GM23338 (cell line): ENCODE data around the gene GGT6. TPM values are rescaled to one million over a fixed set of nuclear protein-coding genes. Genes with fewer than 3 reads are reported as not detected.

ENCODE experiments used
- ATAC-seq: fragments of 200-7000 bp; cut with Tn5 transposase; 3 replicates; pipeline ENCODE4 v1.9.1; 2020
- DNase-seq: peaks from one replicate; pipeline ENCODE4 v3.0.0-alpha.2; 2015; ENCODE audit warnings: low spot score
- H2AFZ ChIP-seq: fragments of 200-600 bp; sonication (generic); 2 replicates; pipeline ENCODE4 v1.8.0; 2016; ENCODE audit warnings: antibody characterized with exemption, mild to moderate bottlenecking, moderate library complexity
- H3F3A ChIP-seq: fragments of 200-600 bp; sonication (generic); replicated peaks from 2 replicates; pipeline ENCODE4 v1.8.0; 2017; ENCODE audit warnings: antibody characterized with exemption, mixed run types, low read depth
- H3K27ac ChIP-seq: fragments of 200-600 bp; sonication (generic); 2 replicates; pipeline ENCODE4 v1.6.1; 2016; ENCODE audit warnings: low read depth
- H3K27me3 ChIP-seq: fragments of 200-600 bp; sonication (generic); 2 replicates; pipeline ENCODE4 v1.8.0; 2016; ENCODE audit warnings: mild to moderate bottlenecking, mixed run types, moderate library complexity; ENCODE audit not compliant: insufficient read depth
- H3K36me3 ChIP-seq: fragments of 200-600 bp; sonication (generic); 2 replicates; pipeline ENCODE4 v1.8.0; 2016; ENCODE audit warnings: mild to moderate bottlenecking; ENCODE audit not compliant: insufficient read depth
- H3K4me1 ChIP-seq: fragments of 200-600 bp; sonication (generic); 2 replicates; pipeline ENCODE4 v1.8.0; 2016; ENCODE audit warnings: mild to moderate bottlenecking, moderate library complexity; ENCODE audit not compliant: insufficient read depth
- H3K4me2 ChIP-seq: fragments of 200-600 bp; sonication (generic); 2 replicates; pipeline ENCODE4 v1.7.1; 2017; ENCODE audit warnings: mixed run types
- H3K4me3 ChIP-seq: fragments of 200-600 bp; sonication (generic); 2 replicates; pipeline ENCODE4 v1.6.1; 2016; ENCODE audit warnings: mixed run types
- H3K79me2 ChIP-seq: fragments of 200-600 bp; sonication (generic); replicated peaks from 2 replicates; pipeline ENCODE4 v1.8.0; 2017; ENCODE audit warnings: mild to moderate bottlenecking; ENCODE audit not compliant: insufficient read depth
- H3K9me2 ChIP-seq: fragments of 200-600 bp; sonication (generic); 2 replicates; pipeline ENCODE4 v1.8.0; 2017; ENCODE audit not compliant: insufficient read depth
- H4K20me1 ChIP-seq: fragments of 200-600 bp; sonication (generic); replicated peaks from 2 replicates; pipeline ENCODE4 v1.8.0; 2017; ENCODE audit warnings: mild to moderate bottlenecking; ENCODE audit not compliant: insufficient read depth
- H3K27ac Mint-ChIP-seq: 2 replicates; pipeline ENCODE4 v1.8.0; 2020; ENCODE audit warnings: inconsistent platforms, mild to moderate bottlenecking, moderate library complexity, mixed read lengths
- H3K27me3 Mint-ChIP-seq: 3 replicates; pipeline ENCODE4 v1.8.0; 2022; ENCODE audit warnings: low read depth, mild to moderate bottlenecking, moderate library complexity, mixed read lengths, inconsistent platforms; ENCODE audit not compliant: insufficient read depth, poor library complexity
- H3K36me3 Mint-ChIP-seq: 3 replicates; pipeline ENCODE4 v1.8.0; 2021; ENCODE audit warnings: low read depth, mild to moderate bottlenecking, inconsistent platforms, moderate library complexity, mixed read lengths
- H3K4me1 Mint-ChIP-seq: 3 replicates; pipeline ENCODE4 v1.8.0; 2020; ENCODE audit warnings: mild to moderate bottlenecking, inconsistent platforms, mixed read lengths
- H3K4me3 Mint-ChIP-seq: 3 replicates; pipeline ENCODE4 v1.8.0; 2021; ENCODE audit warnings: moderate library complexity, mild to moderate bottlenecking, inconsistent platforms, mixed read lengths
- H3K9me3 Mint-ChIP-seq: 3 replicates; pipeline ENCODE4 v1.8.0; 2020; ENCODE audit warnings: moderate library complexity, mild to moderate bottlenecking, inconsistent platforms, mixed read lengths
- CREB1 ChIP-seq: fragments of 250-450 bp; sonication (Bioruptor Pico); IDR thresholded peaks from 2 replicates; pipeline ENCODE4 v1.5.0; 2020; ENCODE audit warnings: low read depth, mild to moderate bottlenecking, moderate library complexity
- EZH2phosphoT487 ChIP-seq: fragments of 200-600 bp; sonication (generic); IDR thresholded peaks from one replicate; pipeline ENCODE4 v1.8.1; 2018; ENCODE audit warnings: antibody characterized with exemption; ENCODE audit not compliant: unreplicated experiment
- JUNB ChIP-seq: IDR thresholded peaks from one replicate; pipeline ENCODE4 v1.6.1; 2016; ENCODE audit warnings: antibody characterized with exemption; ENCODE audit not compliant: unreplicated experiment
- POLR2AphosphoS5 ChIP-seq: IDR thresholded peaks from 2 replicates; pipeline ENCODE4 v1.6.1; 2016; ENCODE audit warnings: antibody characterized with exemption, low read depth
- STAT1 ChIP-seq: IDR thresholded peaks from one replicate; pipeline ENCODE4 v1.6.1; 2016; ENCODE audit warnings: antibody characterized with exemption; ENCODE audit not compliant: unreplicated experiment
- ZNF114 ChIP-seq: fragments of 250-450 bp; sonication (Bioruptor Pico); IDR thresholded peaks from 2 replicates; pipeline ENCODE4 v1.5.0; 2020; ENCODE audit warnings: mild to moderate bottlenecking, moderate library complexity
- ZNF331 ChIP-seq: fragments of 250-450 bp; sonication (Bioruptor Pico); IDR thresholded peaks from 2 replicates; pipeline ENCODE4 v1.5.0; 2020; ENCODE audit warnings: low read depth, mild to moderate bottlenecking, moderate library complexity
- polyA plus RNA-seq: library from polyadenylated mRNA; unstranded; fragments of >200 nt; fragmentation: Nextera tagmentation; extraction: Ambion mirVana; gene quantifications from 2 replicates; pipeline ENCODE4 v1.2.1, GENCODE V29; 2016
- total RNA-seq: library from RNA; depleted of rRNA; stranded (reverse); fragments of >200 nt; shearing (Covaris generic); gene quantifications from 2 replicates; pipeline ENCODE4 v1.2.3, GENCODE V29; 2014
- TF ChIP-seq, protein P1 (sequence below): fragments of 250-450 bp; sonication (Bioruptor Pico); IDR thresholded peaks from 2 replicates; pipeline ENCODE4 v1.5.0; 2020; ENCODE audit warnings: mild to moderate bottlenecking, moderate library complexity
- TF ChIP-seq, protein P2 (sequence below), 2 experiments: fragments of 200-600 bp in 1 of 2; sonication (generic) in 1 of 2; conservative IDR thresholded peaks; 2 replicates each; pipeline versions ENCODE4 v1.5.1 to v1.6.1; 2016 to 2017; ENCODE audit warnings: antibody characterized with exemption in 2 of 2, low read depth in 2 of 2, mild to moderate bottlenecking in 2 of 2, moderate library complexity in 1 of 2
- TF ChIP-seq, protein P3 (sequence below): IDR thresholded peaks from one replicate; pipeline ENCODE4 v1.6.1; 2018; ENCODE audit warnings: antibody characterized with exemption; ENCODE audit not compliant: unreplicated experiment

Gene GGT6
- total and polyA plus RNA-seq, 2 experiments from 2014 or later, result 0.24 TPM; not detected in 1

- TF ChIP-seq, protein P1, sequence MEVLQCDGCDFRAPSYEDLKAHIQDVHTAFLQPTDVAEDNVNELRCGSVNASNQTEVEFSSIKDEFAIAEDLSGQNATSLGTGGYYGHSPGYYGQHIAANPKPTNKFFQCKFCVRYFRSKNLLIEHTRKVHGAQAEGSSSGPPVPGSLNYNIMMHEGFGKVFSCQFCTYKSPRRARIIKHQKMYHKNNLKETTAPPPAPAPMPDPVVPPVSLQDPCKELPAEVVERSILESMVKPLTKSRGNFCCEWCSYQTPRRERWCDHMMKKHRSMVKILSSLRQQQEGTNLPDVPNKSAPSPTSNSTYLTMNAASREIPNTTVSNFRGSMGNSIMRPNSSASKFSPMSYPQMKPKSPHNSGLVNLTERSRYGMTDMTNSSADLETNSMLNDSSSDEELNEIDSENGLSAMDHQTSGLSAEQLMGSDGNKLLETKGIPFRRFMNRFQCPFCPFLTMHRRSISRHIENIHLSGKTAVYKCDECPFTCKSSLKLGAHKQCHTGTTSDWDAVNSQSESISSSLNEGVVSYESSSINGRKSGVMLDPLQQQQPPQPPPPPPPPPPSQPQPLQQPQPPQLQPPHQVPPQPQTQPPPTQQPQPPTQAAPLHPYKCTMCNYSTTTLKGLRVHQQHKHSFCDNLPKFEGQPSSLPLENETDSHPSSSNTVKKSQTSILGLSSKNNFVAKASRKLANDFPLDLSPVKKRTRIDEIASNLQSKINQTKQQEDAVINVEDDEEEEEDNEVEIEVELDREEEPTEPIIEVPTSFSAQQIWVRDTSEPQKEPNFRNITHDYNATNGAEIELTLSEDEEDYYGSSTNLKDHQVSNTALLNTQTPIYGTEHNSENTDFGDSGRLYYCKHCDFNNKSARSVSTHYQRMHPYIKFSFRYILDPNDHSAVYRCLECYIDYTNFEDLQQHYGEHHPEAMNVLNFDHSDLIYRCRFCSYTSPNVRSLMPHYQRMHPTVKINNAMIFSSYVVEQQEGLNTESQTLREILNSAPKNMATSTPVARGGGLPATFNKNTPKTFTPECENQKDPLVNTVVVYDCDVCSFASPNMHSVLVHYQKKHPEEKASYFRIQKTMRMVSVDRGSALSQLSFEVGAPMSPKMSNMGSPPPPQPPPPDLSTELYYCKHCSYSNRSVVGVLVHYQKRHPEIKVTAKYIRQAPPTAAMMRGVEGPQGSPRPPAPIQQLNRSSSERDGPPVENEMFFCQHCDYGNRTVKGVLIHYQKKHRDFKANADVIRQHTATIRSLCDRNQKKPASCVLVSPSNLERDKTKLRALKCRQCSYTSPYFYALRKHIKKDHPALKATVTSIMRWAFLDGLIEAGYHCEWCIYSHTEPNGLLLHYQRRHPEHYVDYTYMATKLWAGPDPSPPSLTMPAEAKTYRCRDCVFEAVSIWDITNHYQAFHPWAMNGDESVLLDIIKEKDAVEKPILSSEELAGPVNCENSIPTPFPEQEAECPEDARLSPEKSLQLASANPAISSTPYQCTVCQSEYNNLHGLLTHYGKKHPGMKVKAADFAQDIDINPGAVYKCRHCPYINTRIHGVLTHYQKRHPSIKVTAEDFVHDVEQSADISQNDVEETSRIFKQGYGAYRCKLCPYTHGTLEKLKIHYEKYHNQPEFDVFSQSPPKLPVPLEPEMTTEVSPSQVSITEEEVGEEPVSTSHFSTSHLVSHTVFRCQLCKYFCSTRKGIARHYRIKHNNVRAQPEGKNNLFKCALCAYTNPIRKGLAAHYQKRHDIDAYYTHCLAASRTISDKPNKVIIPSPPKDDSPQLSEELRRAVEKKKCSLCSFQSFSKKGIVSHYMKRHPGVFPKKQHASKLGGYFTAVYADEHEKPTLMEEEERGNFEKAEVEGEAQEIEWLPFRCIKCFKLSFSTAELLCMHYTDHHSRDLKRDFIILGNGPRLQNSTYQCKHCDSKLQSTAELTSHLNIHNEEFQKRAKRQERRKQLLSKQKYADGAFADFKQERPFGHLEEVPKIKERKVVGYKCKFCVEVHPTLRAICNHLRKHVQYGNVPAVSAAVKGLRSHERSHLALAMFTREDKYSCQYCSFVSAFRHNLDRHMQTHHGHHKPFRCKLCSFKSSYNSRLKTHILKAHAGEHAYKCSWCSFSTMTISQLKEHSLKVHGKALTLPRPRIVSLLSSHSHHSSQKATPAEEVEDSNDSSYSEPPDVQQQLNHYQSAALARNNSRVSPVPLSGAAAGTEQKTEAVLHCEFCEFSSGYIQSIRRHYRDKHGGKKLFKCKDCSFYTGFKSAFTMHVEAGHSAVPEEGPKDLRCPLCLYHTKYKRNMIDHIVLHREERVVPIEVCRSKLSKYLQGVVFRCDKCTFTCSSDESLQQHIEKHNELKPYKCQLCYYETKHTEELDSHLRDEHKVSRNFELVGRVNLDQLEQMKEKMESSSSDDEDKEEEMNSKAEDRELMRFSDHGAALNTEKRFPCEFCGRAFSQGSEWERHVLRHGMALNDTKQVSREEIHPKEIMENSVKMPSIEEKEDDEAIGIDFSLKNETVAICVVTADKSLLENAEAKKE (CRISPR knock-in tag), result no peak
- TF ChIP-seq EZH2phosphoT487 (no peak), POLR2AphosphoS5 (no peak), ZNF331 (CRISPR knock-in tag) (no peak), CREB1 (no peak), JUNB (no peak)
- TF ChIP-seq, protein P2, sequence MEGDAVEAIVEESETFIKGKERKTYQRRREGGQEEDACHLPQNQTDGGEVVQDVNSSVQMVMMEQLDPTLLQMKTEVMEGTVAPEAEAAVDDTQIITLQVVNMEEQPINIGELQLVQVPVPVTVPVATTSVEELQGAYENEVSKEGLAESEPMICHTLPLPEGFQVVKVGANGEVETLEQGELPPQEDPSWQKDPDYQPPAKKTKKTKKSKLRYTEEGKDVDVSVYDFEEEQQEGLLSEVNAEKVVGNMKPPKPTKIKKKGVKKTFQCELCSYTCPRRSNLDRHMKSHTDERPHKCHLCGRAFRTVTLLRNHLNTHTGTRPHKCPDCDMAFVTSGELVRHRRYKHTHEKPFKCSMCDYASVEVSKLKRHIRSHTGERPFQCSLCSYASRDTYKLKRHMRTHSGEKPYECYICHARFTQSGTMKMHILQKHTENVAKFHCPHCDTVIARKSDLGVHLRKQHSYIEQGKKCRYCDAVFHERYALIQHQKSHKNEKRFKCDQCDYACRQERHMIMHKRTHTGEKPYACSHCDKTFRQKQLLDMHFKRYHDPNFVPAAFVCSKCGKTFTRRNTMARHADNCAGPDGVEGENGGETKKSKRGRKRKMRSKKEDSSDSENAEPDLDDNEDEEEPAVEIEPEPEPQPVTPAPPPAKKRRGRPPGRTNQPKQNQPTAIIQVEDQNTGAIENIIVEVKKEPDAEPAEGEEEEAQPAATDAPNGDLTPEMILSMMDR (conservative IDR thresholded peaks at IDR 0.05; ENCODE audit: low read depth in 2 of 2), result no peak
These were observed 28.7 kb upstream of the GGT6 start (continued) for GRCh38 chr17:4588898-4589625.

DNA sequence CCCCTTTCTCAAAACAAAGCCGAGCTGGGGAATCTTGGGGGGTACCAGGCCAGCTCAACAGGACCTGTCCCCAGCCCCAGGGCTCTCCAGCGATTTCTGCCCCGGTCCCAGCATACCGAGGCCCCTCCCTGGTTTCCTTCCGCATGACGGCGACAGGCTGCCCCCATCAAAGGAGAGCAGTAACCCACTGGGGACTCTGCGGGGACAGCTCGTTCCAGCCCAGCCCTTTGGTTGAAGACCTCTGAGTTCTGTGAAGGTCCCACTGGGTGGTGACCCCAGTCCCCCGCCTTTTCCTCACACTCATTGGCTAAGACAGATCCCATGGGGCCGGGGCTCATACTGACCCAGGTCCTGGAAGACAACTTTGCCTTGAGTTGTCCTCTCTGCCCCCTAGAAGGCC lies 28.0 kb upstream of the GGT6 start:
- ATAC-seq (no peak), DNase-seq (no peak)
- Mint-ChIP-seq H3K4me3 (no peak overlapping the region), H3K27ac (no peak overlapping the region), H3K27me3 (peaks cover 37% of the 10 kb centered on the region), H3K4me1 (peaks cover 13% of the 10 kb centered on the region), H3K36me3 (no peaks in the 10 kb centered on the region), H3K9me3 (no peaks in the 10 kb centered on the region)
- H3K4me2 ChIP-seq, result no peak overlapping the region
- no peak overlapping the region for H3K27ac ChIP-seq
- no peaks in the 10 kb centered on the region for H4K20me1 ChIP-seq
- H3K4me3 ChIP-seq, result no peak overlapping the region
- no peaks in the 10 kb centered on the region for H3K9me2 ChIP-seq
- H3F3A ChIP-seq, result no peaks in the 10 kb centered on the region
- H2AFZ ChIP-seq, result no peak overlapping the region
- H3K4me1 ChIP-seq, result no peaks in the 10 kb centered on the region; the same call in none of the 2 replicates
- peaks cover 29% of the 10 kb centered on the region for H3K27me3 ChIP-seq
- no peak for TF ChIP-seq EZH2phosphoT487
- TF ChIP-seq STAT1, result no peak
- TF ChIP-seq, protein P3, sequence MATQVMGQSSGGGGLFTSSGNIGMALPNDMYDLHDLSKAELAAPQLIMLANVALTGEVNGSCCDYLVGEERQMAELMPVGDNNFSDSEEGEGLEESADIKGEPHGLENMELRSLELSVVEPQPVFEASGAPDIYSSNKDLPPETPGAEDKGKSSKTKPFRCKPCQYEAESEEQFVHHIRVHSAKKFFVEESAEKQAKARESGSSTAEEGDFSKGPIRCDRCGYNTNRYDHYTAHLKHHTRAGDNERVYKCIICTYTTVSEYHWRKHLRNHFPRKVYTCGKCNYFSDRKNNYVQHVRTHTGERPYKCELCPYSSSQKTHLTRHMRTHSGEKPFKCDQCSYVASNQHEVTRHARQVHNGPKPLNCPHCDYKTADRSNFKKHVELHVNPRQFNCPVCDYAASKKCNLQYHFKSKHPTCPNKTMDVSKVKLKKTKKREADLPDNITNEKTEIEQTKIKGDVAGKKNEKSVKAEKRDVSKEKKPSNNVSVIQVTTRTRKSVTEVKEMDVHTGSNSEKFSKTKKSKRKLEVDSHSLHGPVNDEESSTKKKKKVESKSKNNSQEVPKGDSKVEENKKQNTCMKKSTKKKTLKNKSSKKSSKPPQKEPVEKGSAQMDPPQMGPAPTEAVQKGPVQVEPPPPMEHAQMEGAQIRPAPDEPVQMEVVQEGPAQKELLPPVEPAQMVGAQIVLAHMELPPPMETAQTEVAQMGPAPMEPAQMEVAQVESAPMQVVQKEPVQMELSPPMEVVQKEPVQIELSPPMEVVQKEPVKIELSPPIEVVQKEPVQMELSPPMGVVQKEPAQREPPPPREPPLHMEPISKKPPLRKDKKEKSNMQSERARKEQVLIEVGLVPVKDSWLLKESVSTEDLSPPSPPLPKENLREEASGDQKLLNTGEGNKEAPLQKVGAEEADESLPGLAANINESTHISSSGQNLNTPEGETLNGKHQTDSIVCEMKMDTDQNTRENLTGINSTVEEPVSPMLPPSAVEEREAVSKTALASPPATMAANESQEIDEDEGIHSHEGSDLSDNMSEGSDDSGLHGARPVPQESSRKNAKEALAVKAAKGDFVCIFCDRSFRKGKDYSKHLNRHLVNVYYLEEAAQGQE, result no peak
- no peak for TF ChIP-seq ZNF114 (CRISPR knock-in tag)
- TF ChIP-seq POLR2AphosphoS5, result no peak
- TF ChIP-seq, protein P2 (conservative IDR thresholded peaks at IDR 0.05; ENCODE audit: low read depth in 2 of 2), result no peak
- no peaks in the 10 kb centered on the region for H3K79me2 ChIP-seq
- no peaks in the 10 kb centered on the region for H3K36me3 ChIP-seq
